ENCODE measurements around the gene MCRIP1.

DNA sequence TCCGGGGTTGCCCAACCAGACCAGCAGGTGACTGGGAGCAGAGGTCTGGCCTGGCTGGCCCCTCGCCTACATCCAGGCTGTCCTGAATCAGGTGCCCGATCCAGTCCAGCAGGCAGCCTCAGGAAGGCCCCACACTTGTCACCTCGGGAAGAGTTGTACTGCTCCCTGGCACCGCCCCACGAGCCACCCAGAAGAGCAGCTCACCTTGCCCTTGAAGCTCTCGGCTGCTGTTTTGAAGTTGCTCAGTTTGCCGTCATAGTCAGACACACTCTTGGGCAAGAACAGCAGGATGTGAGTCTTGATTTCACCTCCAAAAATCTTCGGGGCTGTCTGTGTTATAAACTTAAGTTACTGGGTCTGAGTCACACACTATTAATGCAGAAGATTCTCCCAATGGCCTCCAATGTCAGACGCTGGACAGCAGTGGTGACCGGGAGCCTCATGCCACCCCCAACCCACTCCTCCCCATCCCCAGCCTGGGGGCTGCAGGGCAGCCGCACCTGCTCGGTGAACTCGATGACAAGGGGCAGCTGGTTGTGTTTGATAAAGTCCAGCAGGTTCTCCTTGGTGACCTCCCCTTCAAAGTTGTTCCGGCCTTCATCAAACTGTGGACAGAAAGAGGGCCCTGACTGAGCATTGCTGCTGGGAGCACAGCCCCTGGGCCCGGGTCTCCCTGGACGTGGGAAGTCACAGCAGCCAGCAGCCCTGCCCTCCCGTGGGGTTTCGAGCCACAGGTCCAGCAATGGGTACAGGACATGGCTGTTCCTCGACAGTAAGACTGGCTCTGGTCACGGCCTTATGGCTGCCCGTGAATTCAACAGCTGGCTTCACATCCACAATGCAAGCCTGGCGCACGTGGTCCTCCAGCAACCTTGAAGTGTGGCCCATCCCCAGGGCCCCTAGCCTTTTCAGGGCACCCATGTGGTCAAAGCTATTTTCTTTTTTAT lies 13.9 kb upstream of the MCRIP1 start:
- TF ChIP-seq CTCF (IDR thresholded peaks at IDR 0.05 in 4 of 5, conservative IDR thresholded peaks at IDR 0.05 in 1 of 5) (no peak), POLR2A (IDR thresholded peaks at IDR 0.05) (no peak)
